ENCODE results near the gene SPC24.
A peak's percentile ranks its signal among the peaks of the same experiment; 100 is the strongest.
"Not testable (repeated sequence)": the region's sequence is repeated elsewhere in the genome, so short reads cannot be mapped to it uniquely, and the experiment has no call there.

The SPC24 gene

DNA sequence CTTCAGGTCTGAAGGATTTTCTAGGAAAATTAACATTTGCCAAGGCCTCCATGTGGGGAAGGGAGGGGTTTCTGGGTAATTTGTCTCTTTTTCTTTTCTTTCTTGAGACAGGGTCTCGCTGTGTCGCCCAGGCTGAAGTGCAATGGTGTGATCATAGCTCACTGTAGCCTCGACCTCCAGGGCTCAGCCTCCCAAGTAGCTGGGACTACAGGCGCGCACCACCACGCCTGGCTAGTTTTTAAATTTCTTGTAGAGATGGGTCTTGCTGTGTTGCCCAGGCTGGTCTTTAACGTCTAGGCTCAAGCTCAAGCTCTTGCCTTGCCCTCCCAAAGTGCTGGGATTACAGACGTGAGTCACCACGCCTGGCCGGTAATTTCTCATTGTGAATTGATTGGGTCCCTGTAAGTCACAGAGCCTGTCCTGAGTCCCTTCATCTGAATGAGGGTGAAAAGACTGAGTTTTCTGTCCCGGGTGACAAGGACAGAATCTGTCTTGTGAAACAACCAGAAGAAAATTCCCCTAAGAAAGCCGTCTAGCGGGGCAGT, 10.0 kb upstream of the SPC24 start:
- DNase-seq (ENCODE audit: low read depth) = no peak

DNA sequence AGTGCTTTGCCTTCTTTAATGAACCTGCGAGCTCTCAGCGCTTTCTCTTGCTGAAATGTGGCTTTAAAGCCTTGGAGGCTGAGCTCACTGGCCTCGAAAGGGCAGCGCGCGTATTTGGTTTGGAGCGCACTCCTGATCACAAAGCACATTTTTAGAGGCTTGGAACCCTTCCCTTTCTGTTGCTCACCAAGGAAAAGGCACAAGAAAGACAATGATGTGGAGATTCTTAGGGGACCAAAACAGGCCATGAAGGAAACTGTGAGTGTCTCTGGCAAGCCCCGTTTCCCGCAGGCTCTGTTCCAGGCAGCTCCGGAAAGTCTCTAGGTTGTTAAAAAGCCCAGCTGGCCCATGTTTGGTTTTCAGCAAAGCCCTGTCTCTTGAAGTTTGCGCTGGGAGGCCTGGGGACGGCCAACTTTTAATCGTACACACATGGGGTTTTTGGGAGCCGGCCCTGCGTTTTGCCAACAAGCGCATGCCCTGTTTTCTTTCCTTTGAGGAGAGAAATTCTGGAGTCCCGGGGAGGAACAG, 9.4 kb upstream of the SPC24 start:
- peak; percentile 92 for DNase-seq (ENCODE audit: low read depth)

DNA sequence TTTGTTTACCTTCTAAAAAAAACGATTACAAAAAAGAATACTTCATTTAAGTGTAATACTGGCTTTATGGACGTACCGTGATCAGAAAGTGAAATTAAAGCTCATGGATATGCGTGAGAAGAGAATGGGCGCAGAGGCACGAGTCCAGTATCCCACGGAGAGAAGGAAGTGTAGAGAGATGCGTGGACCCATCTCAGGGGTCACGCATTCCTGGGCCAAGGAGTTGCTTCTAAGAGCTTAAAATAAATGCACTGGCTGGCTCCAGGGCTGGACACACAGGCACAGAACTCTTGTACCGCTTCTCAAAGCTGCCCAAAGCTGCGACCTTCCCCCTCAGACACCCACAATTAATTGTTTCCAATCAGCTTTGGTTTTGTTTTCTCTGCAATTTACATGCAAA, 8.7 kb upstream of the SPC24 start:
- no peak for DNase-seq (ENCODE audit: low read depth)

DNA sequence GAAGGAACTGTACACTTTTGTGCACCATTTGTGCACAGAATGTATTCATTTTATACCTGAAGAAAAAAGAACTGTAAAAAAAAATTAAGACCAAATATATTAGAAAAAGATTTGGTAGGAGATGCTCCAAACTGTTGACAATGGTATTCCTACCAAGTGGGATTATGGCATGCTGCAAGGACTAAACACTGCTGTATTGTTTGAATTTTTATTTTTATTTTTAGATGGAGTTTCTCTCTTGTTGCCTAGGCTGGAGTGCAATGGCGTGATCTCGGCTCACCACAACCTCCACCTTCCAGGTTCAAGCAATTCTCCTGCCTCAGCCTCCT, 4.8 kb upstream of the SPC24 start:
- DNase-seq (ENCODE audit: low read depth) = not testable (repeated sequence)

DNA sequence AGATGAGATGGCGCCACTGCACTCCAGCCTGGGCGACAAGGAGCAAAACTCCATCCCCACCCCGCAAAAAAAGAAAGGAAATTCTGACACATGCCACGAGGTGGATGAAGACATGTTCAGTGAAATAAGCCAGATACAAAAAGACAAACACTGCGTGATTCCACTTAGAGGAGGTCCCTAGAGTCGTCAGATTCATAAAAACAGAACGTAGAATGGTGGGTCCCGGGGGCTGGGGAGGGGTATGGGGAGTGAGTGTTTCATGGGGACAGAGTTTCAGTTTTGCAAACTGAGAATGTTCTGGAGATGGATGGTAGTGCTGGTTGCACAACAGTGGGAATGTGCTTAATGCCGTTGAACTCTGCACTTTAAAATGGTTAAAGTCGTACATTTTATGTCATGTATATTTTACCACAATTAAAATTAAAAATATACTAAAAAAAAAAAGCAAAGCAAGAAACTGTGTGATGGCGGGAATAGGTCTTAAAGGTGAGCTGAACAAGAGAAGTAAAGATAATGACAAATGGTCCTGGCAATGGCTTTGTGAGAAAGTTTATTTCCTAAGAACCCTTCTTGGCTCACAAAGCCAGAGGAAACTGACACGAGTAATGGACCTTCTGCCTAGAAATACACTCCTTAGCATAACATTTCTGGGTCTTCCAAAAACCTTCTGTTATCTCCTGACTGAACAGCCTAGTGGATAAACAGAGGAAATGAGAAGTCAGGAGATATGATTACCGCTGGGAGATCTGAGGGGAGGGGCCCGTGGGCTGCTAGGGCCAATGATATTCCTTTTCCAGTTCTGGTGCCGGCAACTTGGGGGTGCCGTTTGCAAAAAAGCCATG, 4.2 kb upstream of the SPC24 start:
- DNase-seq (ENCODE audit: low read depth) = no peak

DNA sequence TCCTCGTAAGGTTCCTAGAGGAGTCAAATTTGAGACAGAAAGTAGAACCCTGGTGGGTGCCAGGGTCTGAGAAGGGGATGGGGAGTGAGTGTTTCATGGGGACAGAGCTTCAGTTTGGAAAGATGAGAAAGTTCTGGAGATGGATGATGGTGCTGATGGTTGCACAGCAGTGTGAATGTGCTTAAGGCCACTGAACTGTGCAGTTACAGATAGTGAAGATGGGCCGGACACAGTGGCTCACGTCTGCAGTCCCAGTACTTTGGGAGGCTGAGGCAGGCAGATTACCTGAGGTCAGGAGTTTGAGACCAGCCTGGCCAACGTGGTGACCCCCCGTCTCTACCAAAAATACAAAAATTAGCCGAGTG, 917 bp downstream of the SPC24 start:
- DNase-seq (ENCODE audit: low read depth) = no peak

DNA sequence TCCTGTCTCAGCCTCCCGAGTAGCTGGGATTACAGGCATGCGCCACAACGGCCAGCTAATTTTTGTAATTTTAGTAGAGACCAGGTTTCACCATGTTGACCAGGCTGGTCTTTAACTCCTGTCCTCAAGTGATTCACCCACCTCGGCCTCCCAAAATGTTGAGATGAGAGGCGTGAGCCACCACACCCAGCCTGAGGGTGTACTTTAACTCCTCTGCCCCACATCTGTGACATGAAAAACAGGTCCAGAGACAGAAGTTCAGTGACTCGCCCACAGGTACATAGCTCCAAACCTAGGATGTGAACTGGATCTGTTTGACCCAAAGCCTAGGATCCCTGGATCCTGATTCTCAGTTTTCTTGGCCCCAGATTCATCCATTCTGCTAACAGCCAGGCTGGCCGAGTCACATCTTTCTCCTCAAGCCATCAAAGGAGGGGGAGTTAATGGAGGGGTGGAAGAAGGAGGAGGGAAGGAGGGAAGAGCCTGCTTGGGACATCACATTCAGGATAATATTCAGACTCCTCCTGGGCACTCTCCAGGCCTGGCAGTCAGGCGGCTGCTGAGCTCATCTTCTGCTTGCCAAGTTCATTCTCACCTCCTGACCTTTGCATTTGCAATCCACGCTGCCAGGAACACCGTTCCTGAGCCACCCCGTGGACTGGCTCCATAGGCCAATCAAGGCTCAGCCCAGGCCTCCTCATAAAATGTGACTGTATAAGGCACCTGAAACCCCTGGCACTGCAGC, 3.1 kb downstream of the SPC24 start:
- peak; percentile 85 for DNase-seq (ENCODE audit: low read depth)

DNA sequence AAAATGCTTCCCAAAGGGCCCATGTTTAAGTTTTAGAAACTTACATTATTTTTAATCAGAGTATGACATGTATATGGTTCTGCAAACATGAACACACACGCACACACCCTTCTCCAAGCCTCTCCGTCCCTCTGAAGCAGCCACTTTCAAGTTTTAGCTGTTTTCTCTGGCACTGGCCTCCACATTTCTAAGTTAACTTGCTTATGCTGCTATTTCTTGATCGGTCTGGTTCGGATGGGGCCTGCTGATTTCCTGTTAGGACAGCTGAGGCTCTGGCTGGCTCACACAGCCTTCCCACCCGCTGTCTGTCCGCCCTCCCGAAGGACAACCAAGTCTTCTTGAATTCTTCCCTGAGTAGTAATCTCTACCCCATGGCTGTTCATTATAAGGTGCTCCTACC, 4.4 kb downstream of the SPC24 start:
- DNase-seq (ENCODE audit: low read depth) = no peak

DNA sequence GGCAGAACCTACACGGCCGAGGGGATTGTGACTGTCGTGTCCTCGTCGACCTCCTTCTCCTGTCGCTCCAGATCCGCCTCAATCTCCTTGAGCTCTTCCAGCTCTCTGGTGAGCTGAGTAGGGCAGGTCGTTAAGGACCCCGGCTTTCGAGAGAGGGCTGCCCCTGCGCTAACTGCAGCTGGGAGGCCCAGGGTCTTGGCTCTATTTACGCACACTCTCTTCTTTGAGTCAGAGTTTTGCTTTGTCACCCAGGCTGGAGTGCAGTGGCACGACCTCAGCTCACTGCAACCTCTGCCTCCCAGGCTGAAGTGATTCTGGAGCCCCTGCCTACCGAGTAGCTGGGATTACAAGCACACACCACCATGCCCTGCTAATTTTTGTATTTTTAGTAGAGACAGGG, 7.6 kb downstream of the SPC24 start:
- no peak for DNase-seq (ENCODE audit: low read depth)

DNA sequence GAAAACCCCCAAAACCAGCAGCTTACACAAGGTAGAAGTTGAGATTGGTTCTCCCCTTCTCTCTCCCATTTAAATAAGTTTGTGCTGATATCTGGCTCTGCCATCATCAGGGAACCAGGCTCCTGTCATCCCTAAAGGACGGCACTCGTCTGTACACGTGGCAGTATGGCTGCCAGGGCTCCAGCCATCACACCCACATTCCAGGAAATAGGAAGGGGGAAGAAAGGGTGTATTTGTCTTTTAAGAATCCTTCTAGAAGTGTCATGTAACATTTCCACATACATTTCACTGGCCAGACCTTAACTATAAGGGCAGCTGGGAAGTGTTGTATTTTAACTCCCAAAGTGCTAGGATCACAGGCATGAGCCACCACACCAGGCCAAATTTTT, 10.1 kb downstream of the SPC24 start:
- no peak for DNase-seq (ENCODE audit: low read depth)

DNA sequence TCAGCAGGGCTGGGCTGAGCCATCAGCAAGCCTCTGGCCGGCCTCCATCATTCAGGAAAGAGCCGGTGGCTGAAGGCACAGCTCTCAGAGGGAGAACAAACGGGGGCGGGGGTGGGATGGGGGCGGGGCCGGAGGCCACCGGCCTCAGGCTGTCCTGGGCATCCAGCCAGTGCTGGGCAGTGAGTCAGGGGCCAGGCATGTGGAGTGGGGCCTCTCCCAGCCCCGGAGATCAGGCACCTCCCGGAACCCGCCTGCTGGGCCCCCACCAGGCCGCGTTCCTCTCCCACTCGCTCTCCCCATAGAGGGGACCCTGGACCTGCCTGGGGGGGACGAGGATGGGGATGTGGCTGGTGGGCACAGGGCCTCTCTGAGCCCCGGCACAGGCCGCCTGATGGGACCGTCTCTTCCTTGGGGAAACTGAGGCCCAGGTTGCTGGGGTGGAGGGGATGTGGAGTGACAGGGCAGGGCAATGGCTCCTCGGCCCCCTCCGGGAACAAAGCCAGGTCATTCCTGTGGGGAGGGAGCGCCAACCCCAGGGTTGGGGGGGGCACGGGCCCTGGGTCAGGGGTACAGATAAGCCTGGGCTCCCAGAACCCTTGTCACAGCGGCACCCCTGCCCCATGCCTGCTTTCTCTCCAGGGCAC, 12.9 kb downstream of the SPC24 start:
- DNase-seq (ENCODE audit: low read depth) = peak; percentile 91

DNA sequence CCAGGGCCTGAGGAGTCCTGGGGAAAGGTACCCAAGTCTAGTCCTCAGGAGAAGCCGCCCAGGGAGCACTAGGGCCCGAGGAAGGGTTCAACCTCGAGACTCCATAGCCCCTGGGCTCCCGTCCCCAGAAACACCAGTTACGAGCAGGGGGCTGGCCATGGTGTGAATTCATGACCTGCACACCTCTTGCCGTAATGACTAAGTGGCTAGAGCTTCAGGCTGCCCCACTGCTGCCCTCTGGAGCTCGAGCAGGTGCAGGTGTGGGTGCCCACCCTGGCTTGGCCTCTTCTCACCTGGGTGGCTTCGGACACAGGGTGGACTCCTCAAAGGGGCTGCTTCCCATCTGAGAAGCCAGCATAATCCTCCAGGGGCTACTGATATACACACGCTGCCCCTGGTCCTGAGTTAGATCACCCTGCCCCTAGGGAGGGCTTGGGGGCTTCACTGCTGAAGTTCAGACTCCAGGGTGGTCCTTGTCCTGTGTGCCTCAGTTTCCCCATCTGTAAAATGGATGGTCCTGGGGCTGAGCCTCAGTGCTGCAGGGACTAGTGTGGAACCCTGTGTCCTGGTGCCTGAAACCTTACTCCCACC, 13.6 kb downstream of the SPC24 start:
- no peak for DNase-seq (ENCODE audit: low read depth)

DNA sequence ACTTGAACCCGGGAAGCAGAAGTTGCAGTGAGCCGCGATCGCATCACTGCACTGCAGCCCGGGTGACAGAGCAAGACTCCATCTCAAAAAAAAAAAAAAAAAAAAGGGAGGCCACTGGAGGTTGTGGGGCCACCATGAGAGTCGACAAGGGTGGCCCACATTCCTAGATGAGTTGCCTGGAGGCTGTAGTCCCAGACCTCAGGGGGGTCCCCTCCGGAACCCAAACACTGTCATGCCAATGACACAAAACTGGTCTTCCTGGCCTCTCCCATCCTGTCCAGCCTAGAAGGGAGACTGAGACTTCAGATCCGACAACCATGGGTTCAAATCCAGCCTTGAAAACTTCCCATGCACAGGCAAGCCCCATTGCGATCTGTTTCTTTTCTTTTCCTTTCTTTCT, 14.7 kb downstream of the SPC24 start:
- DNase-seq (ENCODE audit: low read depth) = no peak

DNA sequence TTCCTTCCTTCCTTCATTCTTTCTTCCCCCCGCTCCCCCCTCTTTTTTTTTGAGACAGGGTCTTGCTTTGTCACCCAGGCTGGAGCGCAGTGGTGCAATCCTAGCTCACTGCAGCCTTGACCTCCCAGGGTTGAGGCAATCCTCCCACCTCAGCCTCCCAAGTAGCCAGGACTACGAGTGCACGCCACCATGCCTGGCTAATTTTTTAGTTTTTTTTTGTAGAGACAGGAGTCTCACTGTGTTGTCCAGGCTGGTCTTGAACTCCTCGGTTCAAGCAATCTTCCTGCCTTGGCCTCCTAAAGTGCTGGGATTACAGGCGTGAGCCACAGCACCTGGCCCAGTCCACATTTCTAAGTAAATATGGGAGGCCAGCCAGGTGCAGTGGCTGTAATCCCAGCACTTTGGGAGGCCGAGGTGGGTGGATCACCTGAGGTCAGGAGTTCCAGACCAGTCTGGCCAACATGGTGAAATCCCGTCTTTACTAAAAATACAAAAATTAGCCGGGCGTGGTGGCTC, 15.5 kb downstream of the SPC24 start:
- not testable (repeated sequence) for DNase-seq (ENCODE audit: low read depth)

DNA sequence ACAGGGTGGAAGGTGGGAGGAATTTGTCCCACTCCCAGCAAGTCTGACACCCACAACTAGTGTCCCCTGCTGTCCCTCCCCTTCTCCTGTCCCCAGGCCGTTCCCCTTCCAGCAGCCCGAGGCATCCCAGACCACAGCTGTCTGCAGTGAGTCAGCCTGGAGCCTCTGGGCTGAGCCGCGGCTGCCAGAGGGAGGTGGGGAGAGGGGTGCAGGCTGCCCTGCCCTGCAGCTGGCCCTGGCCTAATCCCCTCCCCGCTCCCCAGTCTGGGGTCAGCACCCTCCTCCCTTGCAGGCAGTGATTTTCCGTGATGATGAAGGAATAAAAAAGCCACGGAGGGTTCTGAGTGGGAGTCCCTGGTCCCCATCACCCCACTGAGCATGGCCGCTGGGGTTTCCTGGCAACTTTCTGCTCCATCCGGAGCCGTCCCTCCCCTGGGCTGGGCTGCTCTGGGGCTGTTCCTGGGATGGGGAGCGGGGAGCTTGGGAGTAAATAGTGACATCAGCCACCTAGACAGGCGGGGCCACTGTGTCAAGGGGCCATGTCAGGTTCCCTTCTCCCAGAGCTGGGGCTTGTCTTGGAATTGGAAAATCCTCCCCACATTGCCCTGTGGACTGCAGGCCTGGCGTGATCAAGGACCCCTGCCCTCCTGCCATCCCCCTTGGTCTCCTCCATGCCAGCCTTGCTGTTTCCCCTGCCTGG, 16.8 kb downstream of the SPC24 start:
- DNase-seq (ENCODE audit: low read depth) = peak; percentile 70

DNA sequence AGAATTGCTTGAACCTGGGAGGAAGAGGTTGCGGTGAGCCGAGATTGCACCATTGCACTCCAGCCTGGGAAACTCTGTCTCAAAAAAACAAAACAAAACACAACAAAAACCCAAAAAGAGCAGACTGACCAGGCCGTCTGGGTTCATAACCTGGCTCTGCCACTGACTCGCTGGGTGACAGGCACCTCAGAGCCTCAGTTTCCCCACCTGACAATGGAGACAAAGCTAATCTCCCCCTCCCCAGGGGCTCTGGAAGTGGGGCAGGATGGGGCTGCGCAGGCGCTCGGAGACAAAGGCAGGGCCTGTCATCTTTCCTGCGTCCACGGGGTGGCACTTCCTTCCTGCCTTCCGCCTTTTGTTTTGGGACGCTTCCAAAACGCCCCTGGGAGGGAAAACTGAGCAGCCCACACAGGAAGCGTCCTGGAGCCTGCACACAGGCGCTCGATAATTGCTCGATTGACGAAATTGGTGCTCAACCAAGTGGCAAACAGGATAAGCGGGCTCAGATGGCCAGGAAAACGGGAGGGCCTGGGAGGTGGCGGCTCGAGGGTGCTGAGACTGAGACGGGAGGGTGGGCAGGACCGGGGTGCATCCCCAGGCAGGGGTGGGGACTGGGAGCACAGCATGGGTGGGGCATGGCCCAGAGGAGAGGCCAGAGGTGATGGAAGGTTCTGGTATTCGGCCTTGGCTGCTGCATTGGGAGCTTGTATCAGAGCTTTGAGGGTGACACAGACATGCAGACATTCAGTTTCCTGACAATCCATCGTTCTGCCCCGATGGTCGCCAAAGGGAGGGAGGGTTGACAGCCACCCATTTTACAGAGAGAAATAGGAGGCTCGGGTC, 17.8 kb downstream of the SPC24 start:
- DNase-seq (ENCODE audit: low read depth) = peak; percentile 85

DNA sequence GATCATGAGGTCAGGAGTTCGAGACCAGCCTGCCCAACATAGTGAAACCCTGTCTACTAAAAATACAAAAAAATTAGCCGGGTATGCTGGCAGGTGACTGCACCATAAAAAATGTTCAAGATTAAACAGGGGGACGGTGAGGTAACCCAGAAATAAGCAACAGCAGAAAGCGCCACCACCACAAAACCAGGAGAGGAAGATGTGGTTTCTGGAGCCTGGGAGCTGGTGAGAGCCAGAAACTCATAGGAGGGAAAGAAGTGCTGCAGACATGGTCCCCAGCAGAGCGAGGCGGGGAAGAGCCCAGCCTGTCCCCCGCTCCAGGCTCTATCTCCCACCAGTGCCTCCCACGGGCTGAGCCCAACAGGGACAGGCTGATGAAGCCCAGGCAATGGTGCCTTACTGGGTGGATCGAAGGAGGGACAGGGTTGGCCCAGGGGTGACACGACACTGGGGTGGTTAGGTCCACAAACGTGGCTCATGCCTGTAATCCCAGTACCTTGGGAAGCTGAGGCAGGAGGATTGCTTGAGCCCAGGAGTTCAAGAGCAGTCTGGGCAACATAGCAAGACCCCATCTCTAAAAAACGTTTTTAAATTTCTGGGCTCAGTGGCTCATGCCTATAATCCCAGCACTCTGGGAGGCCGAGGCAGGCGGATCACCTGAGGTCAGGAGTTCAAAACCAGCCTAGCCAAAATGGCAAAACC, 19.0 kb downstream of the SPC24 start:
- DNase-seq (ENCODE audit: low read depth) = no peak

DNA sequence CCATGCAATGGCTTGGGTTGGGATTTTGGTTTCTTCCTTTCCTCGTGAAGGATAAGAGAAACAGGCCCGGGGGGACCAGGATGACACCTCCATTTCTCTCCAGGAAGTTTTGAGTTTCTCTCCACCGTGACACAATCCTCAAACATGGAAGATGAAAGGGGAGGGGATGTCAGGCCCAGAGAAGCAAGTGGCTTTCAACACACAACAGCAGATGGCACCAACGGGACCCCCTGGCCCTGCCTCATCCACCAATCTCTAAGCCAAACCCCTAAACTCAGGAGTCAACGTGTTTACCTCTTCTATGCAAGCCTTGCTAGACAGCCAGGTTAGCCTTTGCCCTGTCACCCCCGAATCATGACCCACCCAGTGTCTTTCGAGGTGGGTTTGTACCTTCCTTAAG, 24.1 kb downstream of the SPC24 start:
- DNase-seq (ENCODE audit: low read depth) = no peak

DNA sequence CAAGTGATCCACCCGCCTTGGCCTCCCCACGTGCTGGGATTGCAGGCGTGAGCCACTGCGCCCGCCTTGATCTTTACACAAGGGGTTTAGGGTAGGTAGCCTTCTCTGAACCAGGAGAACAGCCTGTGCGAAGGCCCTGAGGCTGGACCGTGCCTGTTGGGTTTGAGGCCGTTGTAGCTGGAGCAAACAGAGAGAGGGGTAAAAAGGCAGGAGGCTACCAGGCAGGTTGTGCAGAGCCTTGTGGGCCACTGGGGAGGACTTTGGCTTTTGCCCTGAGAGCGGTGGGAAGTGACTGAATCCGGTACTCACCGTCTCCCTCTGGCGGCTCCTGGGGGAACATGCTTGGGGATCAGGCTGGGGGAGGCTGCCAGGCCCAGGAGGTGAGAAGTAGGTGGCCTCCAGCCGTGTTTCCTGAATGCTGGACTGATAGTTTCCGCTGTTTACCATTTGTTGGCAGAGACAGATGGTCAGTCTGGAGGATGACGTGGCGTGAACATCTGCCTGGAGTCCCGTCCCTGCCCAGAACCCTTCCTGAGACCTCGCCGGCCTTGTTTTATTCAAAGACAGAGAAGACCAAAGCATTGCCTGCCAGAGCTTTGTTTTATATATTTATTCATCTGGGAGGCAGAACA, 24.6 kb downstream of the SPC24 start:
- no peak for DNase-seq (ENCODE audit: low read depth)

All from fibroblast of the conjunctiva (primary cell).